K562 (cell line): ENCODE results near the gene CLCA2. TPM values are rescaled to one million over a fixed set of nuclear protein-coding genes. Genes with fewer than 3 reads are reported as not detected.

Experiments used
- ATAC-seq: fragments of 200-7000 bp; cut with Tn5 transposase; 3 replicates; pipeline ENCODE4 v1.9.1; 2020; ENCODE audit warnings: moderate library complexity
- BruUV-seq: library from RNA; stranded (reverse); fragments of 400-500 nt; replicated peaks from 2 replicates; lab custom pipeline; 2021; lab: Mats Ljungman, UMichigan
- CTCF ChIA-PET: fragments of 300-600 bp; formaldehyde crosslinking; extraction: SDS; loops from one replicate; lab custom pipeline; 2021; ENCODE audit warnings: low intra/inter-chr PET ratio; lab: Yijun Ruan, JAX
- POLR2A ChIA-PET: fragments of 300-600, 350-650 bp; sonication (Branson Sonifier 250); formaldehyde crosslinking; extraction: SDS; loops from one replicate; lab custom pipeline; 2021; ENCODE audit warnings: antibody characterized with exemption, inconsistent platforms; lab: Yijun Ruan, JAX
- DNase-seq, 4 experiments: peaks; one replicate each; pipeline versions ENCODE4 v3.0.0 to v3.0.0-alpha.2; 2011 to 2018; ENCODE audit warnings: low spot score in 3 of 4, mixed read lengths in 3 of 4; ENCODE audit errors: extremely low read depth in 1 of 4
- FAIRE-seq: peaks from 2 replicates; lab custom pipeline; 2011; peaks lifted over from hg19 to GRCh38; lab: Jason Lieb, UNC
- H2AFZ ChIP-seq: 2 replicates; pipeline ENCODE4 v1.6.0; 2011; ENCODE audit warnings: low read depth, low read length, control low read depth, inconsistent platforms
- H3K27ac ChIP-seq: fragments of 200-600 bp; 3 replicates; pipeline ENCODE4 v1.8.0; 2011; ENCODE audit warnings: low read depth, mild to moderate bottlenecking, control low read depth, inconsistent platforms, low read length, moderate library complexity, mixed read lengths; ENCODE audit errors: extremely low read depth
- H3K27me3 ChIP-seq, 2 experiments: fragments of 300-600 bp in 1 of 2; 2 replicates in 1 of 2; 3 replicates in 1 of 2; pipeline versions ENCODE4 v1.6.0 to v1.8.0; 2011; ENCODE audit warnings: inconsistent platforms in 2 of 2, low read length in 2 of 2, mild to moderate bottlenecking in 1 of 2, mixed read lengths in 1 of 2, moderate library complexity in 1 of 2; ENCODE audit not compliant: control insufficient read depth in 2 of 2, insufficient read depth in 2 of 2
- H3K36me3 ChIP-seq: fragments of 300-600 bp; 3 replicates; pipeline ENCODE4 v1.8.0; 2011; ENCODE audit warnings: mild to moderate bottlenecking, low read length, inconsistent platforms; ENCODE audit not compliant: control insufficient read depth, insufficient read depth
- H3K4me1 ChIP-seq, 2 experiments: fragments of 200-600 bp in 1 of 2; replicated peaks in 1 of 2; 2 replicates in 1 of 2; 3 replicates in 1 of 2; pipeline versions ENCODE4 v1.5.1 to v1.8.0; 2011; ENCODE audit warnings: inconsistent platforms in 2 of 2, low read length in 2 of 2, mild to moderate bottlenecking in 1 of 2, mixed read lengths in 1 of 2, moderate library complexity in 1 of 2; ENCODE audit not compliant: control insufficient read depth in 2 of 2, insufficient read depth in 2 of 2
- H3K4me2 ChIP-seq: 2 replicates; pipeline ENCODE4 v1.6.1; 2011; ENCODE audit warnings: low read length, control low read depth, inconsistent platforms, mixed read lengths; ENCODE audit not compliant: insufficient read depth
- H3K4me3 ChIP-seq: fragments of 200-600 bp; sonication (generic), shearing (Covaris generic); 2 replicates; pipeline ENCODE4 v1.5.1; 2016; ENCODE audit warnings: control low read depth, inconsistent platforms
- H3K79me2 ChIP-seq: fragments of 200-600 bp; 3 replicates; pipeline ENCODE4 v1.8.0; 2011; ENCODE audit warnings: low read length, inconsistent platforms; ENCODE audit not compliant: control insufficient read depth, insufficient read depth
- H3K9ac ChIP-seq, 2 experiments: 2 replicates each; pipeline versions ENCODE4 v1.6.0 to v1.6.1; 2011; ENCODE audit warnings: low read depth in 2 of 2, low read length in 2 of 2, control low read depth in 1 of 2, inconsistent platforms in 1 of 2, mild to moderate bottlenecking in 1 of 2, mixed read lengths in 1 of 2; ENCODE audit not compliant: insufficient read depth in 1 of 2
- H3K9me1 ChIP-seq: one replicate; pipeline ENCODE4 v1.6.0; 2011; ENCODE audit warnings: inconsistent platforms, mild to moderate bottlenecking, low read length, moderate library complexity; ENCODE audit not compliant: control insufficient read depth, insufficient read depth
- H3K9me3 ChIP-seq: replicated peaks from 2 replicates; pipeline ENCODE4 v1.5.1; 2011; ENCODE audit warnings: low read depth, low read length, inconsistent platforms; ENCODE audit not compliant: control insufficient read depth, insufficient read depth
- H4K20me1 ChIP-seq: replicated peaks from 2 replicates; pipeline ENCODE4 v1.6.1; 2011; ENCODE audit warnings: low read length, inconsistent platforms, mixed read lengths; ENCODE audit not compliant: control insufficient read depth, insufficient read depth
- DMBX1 ChIP-seq: fragments of 250-450 bp; sonication (Bioruptor Pico); IDR thresholded peaks from 2 replicates; pipeline ENCODE4 v1.8.0; 2022; ENCODE audit warnings: inconsistent platforms, mild to moderate bottlenecking, moderate library complexity, borderline replicate concordance
- E2F5 ChIP-seq: sonication (generic); formaldehyde crosslinking; IDR thresholded peaks from 2 replicates; pipeline ENCODE4 v1.8.0; 2022; ENCODE audit warnings: mild to moderate bottlenecking, missing genetic modification reagents
- ETV6 ChIP-seq, 3 experiments: fragments of 150-350 bp in 1 of 3; sonication (generic) in 1 of 3; formaldehyde crosslinking in 1 of 3; IDR thresholded peaks; 2 replicates each; pipeline versions ENCODE4 v1.6.1 to v1.8.0; 2014 to 2022; ENCODE audit warnings: borderline replicate concordance in 2 of 3, low read depth in 2 of 3, antibody characterized with exemption in 1 of 3, low read length in 1 of 3, mild to moderate bottlenecking in 1 of 3, missing genetic modification reagents in 1 of 3
- EZH2 ChIP-seq: IDR thresholded peaks from 2 replicates; pipeline ENCODE4 v1.6.1; 2012; ENCODE audit warnings: low read depth, mild to moderate bottlenecking, inconsistent platforms, low read length, borderline replicate concordance
- KLF1 ChIP-seq: fragments of 450-650 bp; IDR thresholded peaks from 2 replicates; pipeline ENCODE4 v1.6.1; 2016; ENCODE audit warnings: missing genetic modification characterization, missing compliant biosample characterization
- MAFG ChIP-seq: fragments of 450-650 bp; conservative IDR thresholded peaks from 2 replicates; pipeline ENCODE4 v1.6.1; 2016; ENCODE audit warnings: missing genetic modification characterization, missing compliant biosample characterization
- MLLT1 ChIP-seq, 2 experiments: fragments of 450-650 bp; IDR thresholded peaks; 2 replicates each; pipeline ENCODE4 v1.6.1; 2016
- NCOA6 ChIP-seq: fragments of 450-650 bp; IDR thresholded peaks from 2 replicates; pipeline ENCODE4 v1.6.1; 2017; ENCODE audit warnings: mild to moderate bottlenecking
- PRMT5 ChIP-seq: sonication (generic); formaldehyde crosslinking; IDR thresholded peaks from 2 replicates; pipeline ENCODE4 v1.5.0; 2020; ENCODE audit warnings: missing genetic modification reagents
- RBFOX2 ChIP-seq: fragments of 200-400 bp; formaldehyde crosslinking; IDR thresholded peaks from 2 replicates; pipeline ENCODE4 v1.6.1; 2017; ENCODE audit warnings: low read depth, mild to moderate bottlenecking, low read length, moderate library complexity
- TGIF2 ChIP-seq: sonication (generic); formaldehyde crosslinking; IDR thresholded peaks from 2 replicates; pipeline ENCODE4 v1.8.1; 2022; ENCODE audit warnings: mild to moderate bottlenecking, missing genetic modification reagents, moderate library complexity
- ZBTB9 ChIP-seq: fragments of 450-650 bp; formaldehyde crosslinking; IDR thresholded peaks from 2 replicates; pipeline ENCODE4 v1.4.0; 2020; ENCODE audit warnings: mild to moderate bottlenecking, moderate library complexity
- WGBS: fragments of 100-300 bp; shearing (Covaris generic); methylation state at CpG from one replicate; pipeline ENCODE4 v1.1.6; 2016; ENCODE audit warnings: low coverage, mixed read lengths; ENCODE audit not compliant: insufficient coverage; ENCODE audit errors: missing lambda C conversion rate; 5-methylcytosine and 5-hydroxymethylcytosine counted together
- in situ Hi-C: fragments of 300-500 bp; cut with MboI; formaldehyde crosslinking; loops from 4 replicates; pipeline ENCODE4 v1.15.0; 2018; ENCODE audit warnings: inconsistent platforms, mixed read lengths
- intact Hi-C: fragments of 100-400 bp; cut with micrococcal nuclease; formaldehyde crosslinking; loops from 2 replicates; pipeline ENCODE4 v1.14.2; 2022
- polyA plus RNA-seq, 8 experiments: library from polyadenylated mRNA; depleted of rRNA in 4 of 8; stranded (reverse) in 5 of 8; unstranded in 3 of 8; fragments of >200 nt; fragmentation: Nextera tagmentation in 2 of 8; fragmentation: Illumina TruSeq in 1 of 8; extraction: Ambion mirVana in 2 of 8; extraction: Trizol in 1 of 8; gene quantifications; 2 replicates each; pipeline versions ENCODE4 v1.2.1 to v1.2.3, GENCODE V29; 2011 to 2014; ENCODE audit warnings: inconsistent platforms in 1 of 8, missing spikeins in 1 of 8
- total RNA-seq, 7 experiments: library from RNA; depleted of rRNA in 6 of 7; stranded (reverse); fragments of >200 nt in 6 of 7; fragmentation: Illumina TruSeq in 2 of 7; extraction: Trizol in 2 of 7; gene quantifications; 2 replicates each; pipeline versions ENCODE4 v1.2.1 to v1.2.3, GENCODE V29; 2011 to 2021; ENCODE audit warnings: low replicate concordance in 1 of 7

Gene CLCA2
- total and polyA plus RNA-seq, 9 of the 15 experiments (the other 6 are each of a cell fraction or from before 2014, with no cell fraction given), result 0.03 TPM; not detected in 8

- no peak for TF ChIP-seq ETV6 (IDR thresholded peaks at IDR 0.05; ENCODE audit: borderline replicate concordance in 1 of 2, low read depth in 2 of 2, low read length in 1 of 2)
- TF ChIP-seq ETV6 (CRISPR knock-in tag; IDR thresholded peaks at IDR 0.05; ENCODE audit: borderline replicate concordance), result no peak
- no peak for TF ChIP-seq E2F5
- no peak for TF ChIP-seq EZH2
Measured at GRCh38 chr1:86377341-86377740, 46.6 kb upstream of the CLCA2 start (continued).

GRCh38 chr1:86378813-86379212 is 45.2 kb upstream of the CLCA2 start:
- BruUV-seq, result no TSS peak
- ATAC-seq (no peak), DNase-seq (no peak), FAIRE-seq (no peak)
- Histone ChIP-seq H3K27me3 (no peaks in the 10 kb centered on the region), H3K27ac (no peak overlapping the region), H3K36me3 (no peaks in the 10 kb centered on the region), H3K4me2 (no peak overlapping the region), H3K79me2 (no peaks in the 10 kb centered on the region), H4K20me1 (no peaks in the 10 kb centered on the region), H3K4me3 (no peak overlapping the region), H3K9me1 (no peaks in the 10 kb centered on the region), H3K4me1 (no peaks in the 10 kb centered on the region), H2AFZ (no peak overlapping the region), H3K9ac (no peak overlapping the region), H3K9me3 (no peaks in the 10 kb centered on the region; the same call in 1 of the 2 replicates)
- 12% methylated on average over 1 of the region's 1 CpG for WGBS
- ChIA-PET CTCF (no interaction called here), POLR2A (no interaction called here)
- intact Hi-C loops, result no loop called here
- in situ Hi-C loops, result no loop called here
- no peak for TF ChIP-seq MAFG (tag)
- TF ChIP-seq KLF1 (tag), result no peak
- TF ChIP-seq PRMT5 (CRISPR knock-in tag), result no peak
- TF ChIP-seq RBFOX2, result no peak
- TF ChIP-seq ZBTB9, result no peak
- no peak for TF ChIP-seq DMBX1 (CRISPR knock-in tag)
- no peak for TF ChIP-seq NCOA6
- TF ChIP-seq MLLT1 (IDR thresholded peaks at IDR 0.05), result no peak
- no peak for TF ChIP-seq TGIF2 (CRISPR knock-in tag)
